WERI-Rb-1 (cell line): Measurements from ENCODE around the gene NFYA.

Experiments used
- DNase-seq: peaks from one replicate; pipeline ENCODE4 v3.0.0-alpha.2; 2020
- H3K27ac ChIP-seq: fragments of 250-450 bp; sonication (Bioruptor Pico); 2 replicates; pipeline ENCODE4 v1.5.1; 2020; ENCODE audit warnings: mild to moderate bottlenecking, moderate library complexity
- H3K27me3 ChIP-seq: fragments of 250-450 bp; sonication (Bioruptor Pico); 2 replicates; pipeline ENCODE4 v1.5.1; 2021; ENCODE audit warnings: mild to moderate bottlenecking, low read depth, moderate library complexity; ENCODE audit not compliant: insufficient read depth, severe bottlenecking
- H3K36me3 ChIP-seq: fragments of 250-450 bp; sonication (Bioruptor Pico); 2 replicates; pipeline ENCODE4 v1.5.1; 2020; ENCODE audit warnings: mild to moderate bottlenecking, moderate library complexity
- H3K4me3 ChIP-seq: 2 replicates; pipeline ENCODE4 v1.5.1; 2011; ENCODE audit warnings: low read depth, mild to moderate bottlenecking, control low read depth, low read length
- H3K9me3 ChIP-seq: fragments of 250-450 bp; sonication (Bioruptor Pico); 2 replicates; pipeline ENCODE4 v1.5.1; 2021; ENCODE audit warnings: mild to moderate bottlenecking, moderate library complexity; ENCODE audit not compliant: severe bottlenecking
- CTCF ChIP-seq: IDR thresholded peaks from 2 replicates; pipeline ENCODE4 v1.5.1; 2011; ENCODE audit warnings: low read depth, mild to moderate bottlenecking, control low read depth, inconsistent platforms, low read length

Gene NFYA

GRCh38 chr6:41053041-41053440 is 19.7 kb upstream of the NFYA start, which contains the start of gene APOBEC2:
Gene APOBEC2, plus strand, starts transcription at chr6:41053202. Its CDS starts 146 bp downstream, at chr6:41053348.
- Histone ChIP-seq H3K36me3 (no peaks in the 10 kb centered on the region), H3K4me3 (no peak within 1 kb of the TSS; the same call in 1 of the 2 replicates), H3K9me3 (no peaks in the 10 kb centered on the region), H3K27ac (peak within 1 kb of the TSS; percentile 85), H3K27me3 (no peaks in the 10 kb centered on the region)
- DNase-seq: peak; percentile 94
- no peak for TF ChIP-seq CTCF

- TF ChIP-seq CTCF: no peak
- no peak overlapping the region for H3K4me3 ChIP-seq
- H3K27ac ChIP-seq: peak overlapping the region; percentile 85
- H3K27me3 ChIP-seq: no peaks in the 10 kb centered on the region
- H3K36me3 ChIP-seq: no peaks in the 10 kb centered on the region
- DNase-seq: peak; percentile 57
- H3K9me3 ChIP-seq: no peaks in the 10 kb centered on the region
Measured at GRCh38 chr6:41054511-41054910, 18.3 kb upstream of the NFYA start.

GRCh38 chr6:41055149-41055548 is 17.6 kb upstream of the NFYA start:
- no peak for TF ChIP-seq CTCF
- H3K9me3 ChIP-seq: no peaks in the 10 kb centered on the region
- H3K27me3 ChIP-seq: no peaks in the 10 kb centered on the region
- peak overlapping the region; percentile 85 for H3K27ac ChIP-seq
- DNase-seq: no peak
- H3K36me3 ChIP-seq: no peaks in the 10 kb centered on the region
- no peak overlapping the region for H3K4me3 ChIP-seq

GRCh38 chr6:41056768-41057490 is 15.8 kb upstream of the NFYA start:
- H3K9me3 ChIP-seq: no peaks in the 10 kb centered on the region
- DNase-seq: no peak
- no peak for TF ChIP-seq CTCF

GRCh38 chr6:41058783-41059181 is 14.0 kb upstream of the NFYA start:
- no peak for DNase-seq
- Histone ChIP-seq H3K27me3 (no peaks in the 10 kb centered on the region), H3K27ac (no peak overlapping the region), H3K36me3 (peaks cover 23% of the 10 kb centered on the region), H3K9me3 (no peaks in the 10 kb centered on the region), H3K4me3 (no peak overlapping the region)
- TF ChIP-seq CTCF: no peak

More at GRCh38 chr6:41056768-41057490, 15.8 kb upstream of the NFYA start:
- H3K4me3 ChIP-seq: no peak overlapping the region
- peaks cover 8% of the 10 kb centered on the region for H3K36me3 ChIP-seq
- H3K27me3 ChIP-seq: no peaks in the 10 kb centered on the region
- H3K27ac ChIP-seq: no peak overlapping the region

GRCh38 chr6:41059556-41059955 is 13.2 kb upstream of the NFYA start:
- no peak for DNase-seq
- no peak for TF ChIP-seq CTCF

More at GRCh38 chr6:41059556-41059955, 13.2 kb upstream of the NFYA start:
- Histone ChIP-seq H3K27me3 (no peaks in the 10 kb centered on the region), H3K4me3 (no peak overlapping the region), H3K27ac (no peak overlapping the region), H3K9me3 (no peaks in the 10 kb centered on the region), H3K36me3 (peaks cover 31% of the 10 kb centered on the region)
